NK-92 (cell line): ENCODE measurements around the gene THEMIS.
"Not testable (repeated sequence)": the region's sequence is repeated elsewhere in the genome, so short reads cannot be mapped to it uniquely, and the experiment has no call there.

Source experiments
- DNase-seq: peaks from one replicate; lab custom pipeline; 2025; ENCODE audit not compliant: unreplicated experiment; lab: John Stamatoyannopoulos, UW

The THEMIS gene

GRCh38 chr6:127807806-127808517, 92.9 kb downstream of the THEMIS start:
- DNase-seq: no peak

GRCh38 chr6:127796713-127797112, 104.1 kb downstream of the THEMIS start:
- DNase-seq: no peak

- no peak for DNase-seq
Observed at GRCh38 chr6:127794405-127794804, 106.5 kb downstream of the THEMIS start.

GRCh38 chr6:127793396-127793795, 107.5 kb downstream of the THEMIS start:
- no peak for DNase-seq

- DNase-seq: no peak
Observed at GRCh38 chr6:127792616-127793015, 108.2 kb downstream of the THEMIS start.

GRCh38 chr6:127791779-127792528, 108.9 kb downstream of the THEMIS start:
- no peak for DNase-seq

- no peak for DNase-seq
Observed at GRCh38 chr6:127790571-127790970, 110.3 kb downstream of the THEMIS start.

- DNase-seq: no peak
Observed at GRCh38 chr6:127786109-127786508, 114.7 kb downstream of the THEMIS start.

- no peak for DNase-seq
Observed at GRCh38 chr6:127784468-127784867, 116.4 kb downstream of the THEMIS start.

GRCh38 chr6:127781636-127782272, 119.1 kb downstream of the THEMIS start:
- not testable (repeated sequence) for DNase-seq

- DNase-seq: no peak
Observed at GRCh38 chr6:127776320-127776719, 124.5 kb downstream of the THEMIS start.

- no peak for DNase-seq
Observed at GRCh38 chr6:127775371-127775770, 125.5 kb downstream of the THEMIS start.

GRCh38 chr6:127768745-127769144, 132.1 kb downstream of the THEMIS start:
- no peak for DNase-seq

- DNase-seq: no peak
Observed at GRCh38 chr6:127768223-127768622, 132.6 kb downstream of the THEMIS start.

GRCh38 chr6:127765949-127766348, 134.9 kb downstream of the THEMIS start:
- DNase-seq: no peak

GRCh38 chr6:127762284-127762683, 138.6 kb downstream of the THEMIS start:
- DNase-seq: no peak

- DNase-seq: no peak
Observed at GRCh38 chr6:127761084-127761483, 139.8 kb downstream of the THEMIS start.

- DNase-seq: no peak
Observed at GRCh38 chr6:127749095-127749494, 151.8 kb downstream of the THEMIS start.

GRCh38 chr6:127748290-127748689, 152.6 kb downstream of the THEMIS start:
- no peak for DNase-seq

GRCh38 chr6:127738423-127738822, 162.4 kb downstream of the THEMIS start:
- no peak for DNase-seq

GRCh38 chr6:127737768-127738167, 163.1 kb downstream of the THEMIS start:
- DNase-seq: no peak

- no peak for DNase-seq
Observed at GRCh38 chr6:127737009-127737486, 163.8 kb downstream of the THEMIS start.
